GM18909 (cell line): Measurements from ENCODE around the gene CCDC88C.

Experiments used
- ATAC-seq: cut with Tn5 transposase; IDR thresholded peaks from one replicate; pipeline ENCODE4 v1.9.1; 2021; ENCODE audit warnings: mild to moderate bottlenecking; ENCODE audit not compliant: unreplicated experiment, poor library complexity

Gene CCDC88C

GRCh38 chr14:91316761-91317160 is 100.9 kb downstream of the CCDC88C start:
- ATAC-seq = no peak

DNA sequence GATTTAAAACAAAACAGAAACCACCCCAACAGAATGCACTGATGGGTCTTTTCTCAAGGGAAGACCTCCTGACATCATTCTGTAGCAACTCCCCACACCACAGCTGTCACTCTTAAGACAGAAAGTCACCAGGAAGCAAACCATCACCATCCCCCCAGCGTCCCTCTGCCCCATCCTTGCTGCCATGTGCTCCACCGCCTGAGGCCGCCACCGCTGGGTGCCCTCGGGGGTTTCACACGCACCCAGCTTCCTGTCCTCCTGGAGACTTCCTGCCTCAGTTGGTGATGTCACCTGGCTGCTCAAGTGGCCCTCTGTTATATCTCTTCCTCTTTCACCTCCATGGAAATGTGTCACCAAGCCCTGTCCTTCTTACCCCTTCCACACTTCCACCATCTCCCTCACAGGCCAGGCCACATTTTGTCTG is 101.8 kb downstream of the CCDC88C start:
- ATAC-seq = peak; percentile 87

- no peak for ATAC-seq
Measured at GRCh38 chr14:91313852-91314251, 103.8 kb downstream of the CCDC88C start.

DNA sequence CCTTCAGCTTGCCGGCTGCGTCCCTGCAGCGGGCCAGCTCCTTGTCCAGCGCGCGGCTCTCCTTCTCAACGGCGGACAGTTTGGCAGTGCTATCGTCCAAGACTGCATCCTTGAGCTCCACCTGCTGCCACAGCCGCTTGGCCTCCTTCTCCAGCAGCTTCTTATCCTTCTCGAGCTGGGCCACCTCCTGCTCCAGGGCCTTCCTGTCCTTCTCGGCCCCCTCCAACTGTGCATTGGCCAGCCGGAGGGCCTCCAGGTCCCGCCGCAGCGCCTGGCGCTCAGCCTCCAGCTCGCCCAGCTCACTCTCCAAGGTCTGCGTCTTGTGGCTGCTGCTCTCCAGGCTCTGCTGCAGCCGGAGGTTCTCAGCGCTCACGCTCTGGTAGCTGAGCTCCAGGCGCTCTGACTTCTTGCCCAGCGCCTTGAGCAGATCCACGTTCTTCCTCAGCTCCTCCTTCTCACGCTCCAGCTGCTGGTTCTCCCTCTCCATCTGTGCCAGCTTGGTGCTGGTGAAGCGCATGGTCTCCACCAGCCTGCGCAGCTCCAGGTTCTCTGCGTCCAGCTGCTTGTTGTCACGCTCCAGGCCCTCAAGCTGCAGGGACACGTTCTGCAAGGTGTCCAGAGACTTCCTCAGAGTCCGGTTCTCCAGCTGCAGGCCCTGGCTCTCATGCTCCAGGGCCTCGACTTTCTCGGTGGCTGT is 104.3 kb downstream of the CCDC88C start:
- ATAC-seq = no peak

GRCh38 chr14:91311284-91311662 is 106.3 kb downstream of the CCDC88C start:
- no peak for ATAC-seq

- ATAC-seq = no peak
Measured at GRCh38 chr14:91310606-91311283, 106.9 kb downstream of the CCDC88C start.

GRCh38 chr14:91309756-91310280 is 107.8 kb downstream of the CCDC88C start:
- ATAC-seq = no peak

GRCh38 chr14:91308337-91308736 is 109.3 kb downstream of the CCDC88C start:
- no peak for ATAC-seq

DNA sequence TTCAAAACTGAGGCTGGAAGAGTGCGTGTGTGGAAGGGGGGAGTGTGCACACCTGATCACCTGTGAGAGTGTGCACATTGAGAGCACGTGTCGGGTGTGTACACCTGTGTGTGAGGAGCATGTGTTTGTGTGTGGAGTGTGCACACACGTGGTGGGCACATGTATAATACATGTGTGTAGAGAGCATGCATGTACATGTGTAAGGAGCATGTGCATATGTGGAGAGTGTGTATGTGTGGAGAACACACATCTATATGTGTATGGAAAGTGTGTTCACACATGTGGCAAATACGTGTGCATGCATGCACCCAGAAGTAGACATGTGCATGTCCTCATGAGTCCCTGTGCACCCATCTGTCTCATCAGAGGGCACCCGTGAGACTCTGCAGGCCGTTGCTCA is 110.0 kb downstream of the CCDC88C start:
- ATAC-seq = no peak

GRCh38 chr14:91307046-91307445 is 110.6 kb downstream of the CCDC88C start:
- ATAC-seq = no peak

GRCh38 chr14:91306547-91306946 is 111.1 kb downstream of the CCDC88C start:
- no peak for ATAC-seq

- ATAC-seq = no peak
Measured at GRCh38 chr14:91305650-91306431, 111.8 kb downstream of the CCDC88C start.

DNA sequence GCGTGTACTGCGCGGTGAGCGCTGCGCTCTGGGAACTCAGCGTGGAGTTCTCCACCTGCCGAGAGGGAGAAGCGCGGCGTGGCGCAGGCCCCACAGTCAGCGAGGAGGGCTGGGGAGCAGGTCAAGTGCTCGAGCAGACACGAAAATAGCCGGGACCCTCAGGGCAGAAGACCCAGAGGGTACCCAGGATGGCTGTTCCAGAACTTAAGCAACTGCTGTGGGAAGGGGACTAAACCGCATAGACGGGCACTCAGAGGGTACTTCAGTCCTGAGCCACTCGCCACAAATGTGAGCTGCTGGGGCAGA is 113.7 kb downstream of the CCDC88C start:
- ATAC-seq = no peak

GRCh38 chr14:91303091-91303923 is 114.3 kb downstream of the CCDC88C start:
- ATAC-seq = peak; percentile 59

DNA sequence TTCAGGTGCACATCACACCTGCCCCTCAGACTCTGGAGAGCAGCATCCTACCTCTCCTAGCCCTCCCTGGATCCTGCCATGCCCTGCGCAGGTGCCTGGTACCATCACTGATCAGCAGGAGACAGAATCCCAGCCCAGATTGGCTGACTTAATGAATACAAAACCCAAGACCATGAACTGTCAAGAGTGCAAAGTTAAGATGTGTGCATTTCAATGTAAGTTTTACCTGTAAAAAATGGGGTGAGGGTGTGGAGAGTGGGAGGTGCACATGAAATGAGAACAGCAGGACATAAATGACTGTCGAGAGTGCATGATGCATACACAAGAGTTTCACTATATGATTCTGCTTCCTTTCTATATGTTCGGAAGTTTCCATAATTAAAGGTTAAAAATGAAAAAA is 115.2 kb downstream of the CCDC88C start:
- ATAC-seq = peak; percentile 41

GRCh38 chr14:91300957-91301356 is 116.7 kb downstream of the CCDC88C start:
- ATAC-seq = no peak

- no peak for ATAC-seq
Measured at GRCh38 chr14:91300283-91300895, 117.2 kb downstream of the CCDC88C start.

GRCh38 chr14:91299121-91300115 is 118.2 kb downstream of the CCDC88C start:
- no peak for ATAC-seq

- no peak for ATAC-seq
Measured at GRCh38 chr14:91298576-91298975, 119.0 kb downstream of the CCDC88C start.
